Measurements from ENCODE around the gene ADARB2. TPM values are rescaled to one million over a fixed set of nuclear protein-coding genes. Genes with fewer than 3 reads are reported as not detected.

ADARB2 gene
- total RNA-seq, 3 donors from 2014 or later, result 0.31 to 4.2 TPM; not detected in 1

DNA sequence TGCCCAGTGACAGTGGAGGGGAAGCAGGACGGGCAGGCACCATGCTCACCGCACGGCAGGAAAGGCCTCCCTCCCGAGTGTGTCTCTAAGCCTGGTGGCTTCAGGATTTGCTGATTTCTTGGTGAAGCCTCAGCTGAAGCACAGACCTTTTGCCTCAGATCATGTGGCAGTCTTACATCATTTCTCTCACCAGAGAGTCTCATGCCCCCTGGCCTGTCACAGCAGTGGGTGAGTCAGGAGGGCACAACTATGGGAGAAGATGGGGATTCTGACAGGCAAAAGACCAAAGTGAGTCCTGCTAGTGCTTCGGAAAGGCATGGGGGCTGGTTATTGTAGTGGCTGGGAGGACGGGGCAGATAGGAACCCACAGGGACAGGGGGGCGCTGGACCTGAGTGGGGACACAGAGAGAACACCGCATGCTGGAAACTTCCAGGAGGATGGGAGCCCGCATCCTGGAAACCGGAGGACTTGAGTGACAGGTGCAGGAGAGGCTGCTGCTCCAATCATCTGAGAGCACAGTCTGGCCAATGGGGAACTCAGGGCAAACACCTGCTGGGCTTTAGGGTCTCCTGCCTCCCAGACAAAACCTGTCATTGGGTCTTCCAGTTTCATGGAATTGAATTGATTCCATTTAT lies 166.8 kb downstream of the ADARB2 start:
- no peak for DNase-seq

DNA sequence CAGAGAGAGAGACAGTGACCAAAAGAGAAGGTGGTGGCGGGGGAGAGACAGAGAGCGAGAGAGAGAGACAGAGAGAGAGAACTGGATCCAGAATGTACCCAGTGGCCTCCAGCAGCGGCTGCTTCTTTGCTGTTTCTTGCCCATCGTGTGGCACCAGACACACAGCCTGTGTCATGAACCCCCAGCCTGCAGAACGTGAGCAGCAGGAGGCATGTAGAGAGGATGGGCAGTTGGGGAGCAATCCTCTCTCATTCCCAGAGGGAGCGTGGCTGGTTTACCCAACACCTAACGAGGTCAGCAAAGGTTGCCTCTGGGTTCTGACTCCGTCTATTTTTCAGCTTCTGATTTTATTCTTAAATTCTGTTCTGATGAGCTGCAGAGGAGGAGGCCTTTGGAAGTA lies 168.1 kb downstream of the ADARB2 start:
- Histone ChIP-seq H3K36me3 (ENCODE audit: low read depth) (no peaks in the 10 kb centered on the region), H3K9me3 (no peaks in the 10 kb centered on the region), H3K4me3 (no peak overlapping the region), H3K4me1 (ENCODE audit: low read depth) (no peaks in the 10 kb centered on the region)
- intact Hi-C loops (cut with DNase I, micrococcal nuclease), result no loop called here
- ATAC-seq, result no peak
- DNase-seq, result no peak
- TF ChIP-seq, protein P1, sequence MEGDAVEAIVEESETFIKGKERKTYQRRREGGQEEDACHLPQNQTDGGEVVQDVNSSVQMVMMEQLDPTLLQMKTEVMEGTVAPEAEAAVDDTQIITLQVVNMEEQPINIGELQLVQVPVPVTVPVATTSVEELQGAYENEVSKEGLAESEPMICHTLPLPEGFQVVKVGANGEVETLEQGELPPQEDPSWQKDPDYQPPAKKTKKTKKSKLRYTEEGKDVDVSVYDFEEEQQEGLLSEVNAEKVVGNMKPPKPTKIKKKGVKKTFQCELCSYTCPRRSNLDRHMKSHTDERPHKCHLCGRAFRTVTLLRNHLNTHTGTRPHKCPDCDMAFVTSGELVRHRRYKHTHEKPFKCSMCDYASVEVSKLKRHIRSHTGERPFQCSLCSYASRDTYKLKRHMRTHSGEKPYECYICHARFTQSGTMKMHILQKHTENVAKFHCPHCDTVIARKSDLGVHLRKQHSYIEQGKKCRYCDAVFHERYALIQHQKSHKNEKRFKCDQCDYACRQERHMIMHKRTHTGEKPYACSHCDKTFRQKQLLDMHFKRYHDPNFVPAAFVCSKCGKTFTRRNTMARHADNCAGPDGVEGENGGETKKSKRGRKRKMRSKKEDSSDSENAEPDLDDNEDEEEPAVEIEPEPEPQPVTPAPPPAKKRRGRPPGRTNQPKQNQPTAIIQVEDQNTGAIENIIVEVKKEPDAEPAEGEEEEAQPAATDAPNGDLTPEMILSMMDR (IDR thresholded peaks at IDR 0.05), result no peak

More for the DNA sequence above, 166.8 kb downstream of the ADARB2 start:
- H3K4me3 ChIP-seq, result no peak overlapping the region
- no peaks in the 10 kb centered on the region for H3K4me1 ChIP-seq (ENCODE audit: low read depth)
- no peaks in the 10 kb centered on the region for H3K36me3 ChIP-seq (ENCODE audit: low read depth)
- ATAC-seq, result no peak
- no peaks in the 10 kb centered on the region for H3K9me3 ChIP-seq
- TF ChIP-seq, protein P1 (IDR thresholded peaks at IDR 0.05), result no peak
- intact Hi-C loops (cut with DNase I, micrococcal nuclease), result no loop called here

DNA sequence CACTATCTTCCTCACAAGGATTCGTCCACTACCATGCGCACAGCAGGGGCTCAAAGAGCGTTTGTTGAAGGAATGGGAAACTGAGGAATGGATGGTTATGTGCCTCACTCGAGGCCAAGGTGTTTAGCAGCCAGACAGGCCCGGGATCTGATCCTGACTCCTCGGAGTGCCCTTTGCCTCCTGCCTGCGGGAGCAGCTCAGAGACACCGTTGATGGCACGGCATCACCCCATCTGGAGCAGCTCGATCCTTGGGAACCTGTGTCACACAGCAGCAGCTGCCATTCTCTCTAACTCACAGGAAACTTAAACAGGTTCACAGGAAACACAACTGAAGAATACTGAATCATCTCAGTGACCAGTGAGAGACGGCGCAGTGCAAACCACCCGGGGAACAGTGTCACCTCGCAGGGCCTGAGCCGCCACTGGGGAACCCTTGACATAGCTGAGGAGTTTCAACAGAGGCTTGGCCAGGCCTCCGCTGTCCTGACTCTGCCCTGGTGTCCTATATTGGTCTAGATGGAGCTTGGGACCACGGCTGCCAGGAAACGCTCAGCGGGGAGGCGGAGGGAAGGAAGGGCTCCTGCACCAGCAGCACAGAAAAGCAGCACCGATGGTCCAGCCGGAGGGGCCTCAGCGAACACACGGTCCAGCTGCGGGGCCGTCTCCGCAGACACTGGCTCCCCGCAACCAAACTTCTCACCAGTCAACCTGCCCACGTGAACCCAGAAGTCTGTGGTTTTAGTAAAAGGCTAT lies 169.4 kb downstream of the ADARB2 start:
- Histone ChIP-seq H3K4me1 (ENCODE audit: low read depth) (no peaks in the 10 kb centered on the region), H3K4me3 (no peak overlapping the region), H3K36me3 (ENCODE audit: low read depth) (no peaks in the 10 kb centered on the region), H3K9me3 (no peaks in the 10 kb centered on the region)
- TF ChIP-seq, protein P1 (IDR thresholded peaks at IDR 0.05), result no peak
- intact Hi-C loops (cut with DNase I, micrococcal nuclease), result no loop called here
- DNase-seq (no peak), ATAC-seq (no peak)

DNA sequence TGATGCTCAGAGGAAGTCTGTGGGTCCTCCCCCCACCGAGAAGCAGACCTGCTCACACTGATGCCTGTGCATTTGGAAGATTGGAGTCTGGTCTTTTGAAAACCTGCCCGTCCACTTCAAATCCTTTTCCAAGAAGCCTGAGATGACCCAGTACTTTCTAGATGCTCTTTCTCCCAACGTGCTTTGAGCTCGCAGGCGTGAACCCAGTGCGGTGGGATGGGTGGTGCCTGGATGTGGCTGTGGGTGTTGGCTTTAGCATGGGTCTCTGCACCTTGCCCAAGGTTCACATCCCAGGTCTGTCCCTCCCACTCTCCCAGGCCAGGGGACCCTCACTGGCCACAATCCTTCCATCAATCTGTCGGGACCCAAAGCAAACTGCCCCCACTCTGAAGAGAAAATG lies 170.2 kb downstream of the ADARB2 start:
- no peaks in the 10 kb centered on the region for H3K36me3 ChIP-seq (ENCODE audit: low read depth)
- H3K9me3 ChIP-seq, result no peaks in the 10 kb centered on the region
- TF ChIP-seq, protein P1 (IDR thresholded peaks at IDR 0.05), result no peak
- intact Hi-C loops (cut with DNase I, micrococcal nuclease), result no loop called here
- H3K4me1 ChIP-seq (ENCODE audit: low read depth), result no peaks in the 10 kb centered on the region
- no peak for ATAC-seq
- DNase-seq, result no peak
- no peak overlapping the region for H3K4me3 ChIP-seq

DNA sequence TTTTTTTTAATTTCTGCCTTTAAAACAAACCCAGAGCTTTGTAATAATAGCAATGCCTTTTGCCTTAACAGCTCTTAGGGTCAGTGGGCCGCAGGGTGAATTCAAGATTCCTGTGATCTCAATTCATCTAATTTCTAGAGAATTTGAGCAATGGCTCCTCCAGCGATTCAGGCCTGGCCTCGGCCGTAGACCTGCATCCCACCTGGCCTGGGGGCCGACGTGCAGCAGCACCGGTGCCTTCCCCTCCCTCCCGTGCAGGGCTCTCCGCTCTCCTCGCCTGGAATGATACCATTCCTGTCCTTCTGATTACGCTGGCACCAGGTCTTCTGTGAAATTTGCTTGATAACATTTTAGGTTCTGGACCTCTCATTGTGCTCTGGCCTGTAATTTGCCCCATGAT lies 172.5 kb downstream of the ADARB2 start:
- ATAC-seq (no peak), DNase-seq (no peak)
- Histone ChIP-seq H3K36me3 (ENCODE audit: low read depth) (no peaks in the 10 kb centered on the region), H3K9me3 (no peaks in the 10 kb centered on the region), H3K4me1 (ENCODE audit: low read depth) (no peaks in the 10 kb centered on the region), H3K4me3 (no peak overlapping the region)
- TF ChIP-seq, protein P1 (IDR thresholded peaks at IDR 0.05), result no peak
- intact Hi-C loops (cut with DNase I, micrococcal nuclease), result no loop called here
